Breast epithelium (tissue), 4 donors: Measurements from ENCODE around the gene DLX6. TPM values are rescaled to one million over a fixed set of nuclear protein-coding genes. Genes with fewer than 3 reads are reported as not detected.
"Not testable (repeated sequence)": the region's sequence is repeated elsewhere in the genome, so short reads cannot be mapped to it uniquely, and the experiment has no call there.

Experiments
- DNase-seq, 2 donors: peaks; one replicate each; pipeline ENCODE4 v3.0.0-alpha.2; 2019; ENCODE audit warnings: low spot score in 2 of 2
- H3K27ac ChIP-seq, 2 donors: fragments of 200-600 bp; sonication (generic) in 1 of 2; one replicate each; pipeline ENCODE4 v1.5.1; 2016 to 2019; ENCODE audit warnings: mild to moderate bottlenecking in 1 of 2
- H3K27me3 ChIP-seq, 2 donors: fragments of 200-600 bp; sonication (generic) in 1 of 2; one replicate each; pipeline versions ENCODE4 v1.5.1 to v1.6.0; 2017 to 2019; ENCODE audit warnings: control low read depth in 1 of 2, mild to moderate bottlenecking in 1 of 2
- H3K36me3 ChIP-seq: fragments of 200-600 bp; one replicate; pipeline ENCODE4 v1.5.1; 2019
- H3K4me1 ChIP-seq, 2 donors: fragments of 200-600 bp; sonication (generic); one replicate each; pipeline ENCODE4 v1.5.1; 2016 to 2019; ENCODE audit warnings: control low read depth in 1 of 2
- H3K4me3 ChIP-seq, 3 donors: fragments of 200-600 bp; sonication (generic); 1 replicate in 2 of 3; 2 replicates in 1 of 3; pipeline ENCODE4 v1.5.1; 2016 to 2019; ENCODE audit warnings: mild to moderate bottlenecking in 3 of 3, moderate library complexity in 2 of 3
- H3K9me3 ChIP-seq, 2 donors: fragments of 200-600 bp; sonication (generic) in 1 of 2; one replicate each; pipeline ENCODE4 v1.5.1; 2016 to 2019; ENCODE audit warnings: control low read depth in 1 of 2
- POLR2A ChIP-seq: fragments of 450-650 bp; IDR thresholded peaks from one replicate; pipeline ENCODE4 v1.6.1; 2016; ENCODE audit warnings: antibody characterized with exemption, mild to moderate bottlenecking, moderate library complexity
- POLR2AphosphoS5 ChIP-seq, 3 donors: sonication (generic); formaldehyde crosslinking; IDR thresholded peaks; one replicate each; pipeline ENCODE4 v1.6.1; 2017; ENCODE audit warnings: antibody characterized with exemption in 3 of 3
- intact Hi-C: fragments of 100-400 bp; cut with DNase I; formaldehyde crosslinking; loops from one replicate; pipeline ENCODE4 v1.15.1; 2023; ENCODE audit warnings: low total_unique reads
- total RNA-seq, 3 donors: library from RNA; depleted of rRNA; stranded (reverse); fragments of >200 nt; gene quantifications; one replicate each; pipeline ENCODE4 v1.1.0, GENCODE V29; 2016
- TF ChIP-seq, protein P1 (sequence below), 3 donors: fragments of 450-650 bp; IDR thresholded peaks; one replicate each; pipeline ENCODE4 v1.5.1; 2016 to 2017; ENCODE audit warnings: antibody characterized with exemption in 3 of 3, mild to moderate bottlenecking in 3 of 3, moderate library complexity in 3 of 3

DLX6 gene
- total RNA-seq, 3 donors from 2014 or later, result under 0.01 TPM; not detected in 2

DNA sequence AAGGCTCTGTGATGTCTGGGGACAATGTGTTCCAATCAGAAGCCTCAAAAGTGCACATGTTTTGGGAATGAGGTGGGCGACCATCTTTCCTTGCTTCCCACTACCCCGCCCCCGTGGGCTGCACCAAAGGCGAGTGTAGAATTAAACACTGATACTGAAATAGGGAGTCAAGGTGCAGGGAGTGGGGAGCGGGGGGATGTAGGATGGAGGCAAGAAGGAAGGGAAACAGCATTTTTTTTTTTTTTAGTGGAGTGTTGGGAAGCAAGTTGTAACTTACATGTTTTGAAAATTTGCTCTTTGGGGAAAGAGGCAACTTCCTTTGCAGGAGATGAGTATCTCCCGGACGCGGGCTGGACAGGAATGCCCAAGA lies 19.8 kb downstream of the DLX6 start:
- H3K4me1 ChIP-seq, result peaks cover 8 to 11% of the 10 kb centered on the region in 2 donors
- intact Hi-C loops, result no loop called here
- no peak overlapping the region for H3K27ac ChIP-seq
- peaks cover 0 to 78% of the 10 kb centered on the region in 2 donors for H3K27me3 ChIP-seq
- H3K36me3 ChIP-seq, result no peaks in the 10 kb centered on the region
- TF ChIP-seq POLR2AphosphoS5 (IDR thresholded peaks at IDR 0.05) (no peak), POLR2A (no peak)
- TF ChIP-seq, protein P1, sequence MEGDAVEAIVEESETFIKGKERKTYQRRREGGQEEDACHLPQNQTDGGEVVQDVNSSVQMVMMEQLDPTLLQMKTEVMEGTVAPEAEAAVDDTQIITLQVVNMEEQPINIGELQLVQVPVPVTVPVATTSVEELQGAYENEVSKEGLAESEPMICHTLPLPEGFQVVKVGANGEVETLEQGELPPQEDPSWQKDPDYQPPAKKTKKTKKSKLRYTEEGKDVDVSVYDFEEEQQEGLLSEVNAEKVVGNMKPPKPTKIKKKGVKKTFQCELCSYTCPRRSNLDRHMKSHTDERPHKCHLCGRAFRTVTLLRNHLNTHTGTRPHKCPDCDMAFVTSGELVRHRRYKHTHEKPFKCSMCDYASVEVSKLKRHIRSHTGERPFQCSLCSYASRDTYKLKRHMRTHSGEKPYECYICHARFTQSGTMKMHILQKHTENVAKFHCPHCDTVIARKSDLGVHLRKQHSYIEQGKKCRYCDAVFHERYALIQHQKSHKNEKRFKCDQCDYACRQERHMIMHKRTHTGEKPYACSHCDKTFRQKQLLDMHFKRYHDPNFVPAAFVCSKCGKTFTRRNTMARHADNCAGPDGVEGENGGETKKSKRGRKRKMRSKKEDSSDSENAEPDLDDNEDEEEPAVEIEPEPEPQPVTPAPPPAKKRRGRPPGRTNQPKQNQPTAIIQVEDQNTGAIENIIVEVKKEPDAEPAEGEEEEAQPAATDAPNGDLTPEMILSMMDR (IDR thresholded peaks at IDR 0.05), result no peak
- no peaks in the 10 kb centered on the region for H3K9me3 ChIP-seq
- no peak for DNase-seq
- H3K4me3 ChIP-seq, result peak overlapping the region in 2 of 3 donors; percentile 39 to 66

DNA sequence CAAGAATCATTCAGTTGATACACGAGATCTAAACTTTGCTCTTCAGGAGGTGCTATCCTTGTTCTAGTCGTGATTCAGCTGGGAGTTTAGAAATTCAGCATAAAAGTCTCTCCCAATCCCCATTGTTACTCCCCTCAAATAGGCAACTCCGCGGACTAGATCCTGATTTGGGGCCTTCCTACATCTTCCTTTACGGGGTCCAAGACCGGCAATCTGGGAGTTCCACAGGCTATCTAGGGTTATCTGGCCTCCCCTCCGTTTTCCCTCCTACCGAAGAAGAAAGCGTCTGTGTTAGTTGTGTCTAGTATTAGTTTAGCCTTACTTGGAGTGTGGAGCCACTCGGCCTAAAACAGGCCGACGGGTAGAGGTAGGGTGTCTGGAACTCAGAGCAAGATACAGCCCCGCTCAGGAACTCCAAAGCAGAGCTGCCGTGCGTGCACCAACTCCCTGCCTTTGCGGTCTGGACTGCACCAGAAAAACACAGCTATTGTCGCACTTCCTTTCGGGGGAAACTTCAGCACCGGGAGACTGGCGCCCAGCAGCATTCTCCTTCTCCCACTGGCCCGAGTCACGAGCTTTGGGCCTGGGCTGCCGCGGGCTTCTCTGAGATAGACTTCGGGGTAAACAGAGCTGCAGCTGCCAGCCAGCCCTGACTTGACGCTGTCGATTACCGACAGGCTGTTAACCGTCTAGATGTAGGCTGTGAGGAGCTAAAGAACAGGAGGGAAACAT lies 20.8 kb downstream of the DLX6 start:
- Histone ChIP-seq H3K4me3 (peak overlapping the region; percentile 32 to 64 (median 39)), H3K9me3 (no peaks in the 10 kb centered on the region), H3K4me1 (peaks cover 8 to 11% of the 10 kb centered on the region in 2 donors), H3K36me3 (no peaks in the 10 kb centered on the region), H3K27ac (no peak overlapping the region), H3K27me3 (peaks cover 0 to 71% of the 10 kb centered on the region in 2 donors)
- DNase-seq, result no peak
- TF ChIP-seq, protein P1 (IDR thresholded peaks at IDR 0.05), result no peak
- no peak for TF ChIP-seq POLR2A
- TF ChIP-seq POLR2AphosphoS5 (IDR thresholded peaks at IDR 0.05), result no peak
- intact Hi-C loops, result no loop called here

DNA sequence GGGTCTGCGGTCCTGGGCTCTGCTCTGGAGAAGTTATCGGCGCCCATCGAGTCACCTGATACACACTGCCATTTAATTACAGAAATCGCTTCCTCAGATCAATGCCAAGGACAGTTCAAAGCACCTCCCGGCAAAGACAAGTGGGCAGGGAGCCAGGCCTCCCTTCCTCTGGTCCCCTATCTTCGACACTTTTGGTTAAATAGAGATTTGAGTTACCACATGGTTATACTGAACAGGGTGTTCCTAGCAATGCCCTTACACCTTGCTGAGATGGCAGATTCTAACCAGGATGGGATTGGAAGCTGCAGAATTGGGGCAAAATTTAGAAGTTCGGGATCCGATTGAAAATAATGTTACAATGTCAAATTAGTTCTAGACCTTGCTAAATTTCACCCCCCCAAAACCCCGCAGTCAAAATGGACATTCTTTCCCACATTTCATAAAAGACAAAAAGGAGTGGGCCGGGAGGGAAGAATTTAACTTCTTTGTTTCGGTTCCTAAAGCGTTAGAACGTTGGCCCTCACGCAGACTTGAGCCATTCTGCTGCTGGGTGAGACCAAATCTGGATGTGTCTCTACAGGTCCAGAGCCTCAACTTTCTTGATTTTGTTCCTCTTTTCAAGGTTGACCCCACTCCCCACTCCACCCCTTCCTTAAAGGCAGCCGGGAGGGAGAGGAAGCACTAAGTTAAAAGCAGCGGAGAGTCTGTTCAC lies 21.5 kb downstream of the DLX6 start:
- intact Hi-C loops, result no loop called here
- no peaks in the 10 kb centered on the region for H3K9me3 ChIP-seq
- TF ChIP-seq POLR2A, result no peak
- TF ChIP-seq, protein P1 (IDR thresholded peaks at IDR 0.05), result no peak
- no peak for TF ChIP-seq POLR2AphosphoS5 (IDR thresholded peaks at IDR 0.05)
- DNase-seq, result no peak
- H3K27me3 ChIP-seq, result peaks cover 0 to 67% of the 10 kb centered on the region in 2 donors
- no peak overlapping the region for H3K27ac ChIP-seq
- H3K36me3 ChIP-seq, result no peaks in the 10 kb centered on the region
- peak overlapping the region; percentile 32 to 64 (median 39) for H3K4me3 ChIP-seq
- peaks cover 8 to 11% of the 10 kb centered on the region in 2 donors for H3K4me1 ChIP-seq

DNA sequence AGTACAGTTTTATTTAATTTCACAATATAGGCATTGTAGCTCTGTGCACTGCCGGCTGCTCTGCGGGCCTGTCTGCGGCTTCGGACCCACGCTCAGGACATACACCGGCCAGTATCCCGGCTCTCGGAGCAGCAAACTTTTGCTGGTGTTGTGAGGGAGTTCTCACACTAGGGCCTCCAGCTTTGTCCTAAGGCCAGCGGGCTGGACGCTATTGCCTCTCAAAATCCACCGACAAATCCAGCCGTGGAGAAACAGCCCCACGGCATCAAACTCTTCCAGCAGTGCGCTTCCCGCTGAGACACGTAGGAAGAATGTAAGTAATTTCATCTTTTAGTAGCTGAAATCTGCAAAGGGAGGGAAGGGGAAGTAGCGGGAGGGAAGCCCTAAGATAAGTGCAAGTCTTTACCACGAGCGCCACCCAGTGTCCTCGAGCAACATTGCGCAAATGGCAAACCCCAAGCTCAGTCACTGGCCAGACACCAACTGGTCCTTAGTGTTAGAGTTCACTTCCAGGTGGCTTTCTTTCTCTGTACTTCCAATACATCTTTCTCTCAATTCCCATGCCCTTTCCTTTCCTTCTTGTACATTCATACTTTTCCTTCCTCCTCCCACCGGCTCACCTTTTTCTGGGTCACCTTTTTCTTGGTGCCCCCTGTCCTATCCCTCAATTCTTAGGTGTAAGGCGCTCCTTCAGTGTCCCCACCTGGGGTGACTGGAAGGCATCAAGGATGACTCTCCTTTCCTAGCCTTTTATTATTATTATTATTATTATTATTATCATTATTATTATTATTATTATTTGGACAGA lies 22.3 kb downstream of the DLX6 start:
- Histone ChIP-seq H3K27ac (no peak overlapping the region), H3K4me1 (peaks cover 8 to 11% of the 10 kb centered on the region in 2 donors), H3K27me3 (peaks cover 0 to 67% of the 10 kb centered on the region in 2 donors), H3K4me3 (peak overlapping the region; percentile 32 to 64 (median 39)), H3K9me3 (no peaks in the 10 kb centered on the region), H3K36me3 (no peaks in the 10 kb centered on the region)
- intact Hi-C loops, result no loop called here
- TF ChIP-seq, protein P1 (IDR thresholded peaks at IDR 0.05), result peak; percentile 77 to 89 (median 84)
- no peak for TF ChIP-seq POLR2A
- peak; percentile 63 to 72 for DNase-seq

DNA sequence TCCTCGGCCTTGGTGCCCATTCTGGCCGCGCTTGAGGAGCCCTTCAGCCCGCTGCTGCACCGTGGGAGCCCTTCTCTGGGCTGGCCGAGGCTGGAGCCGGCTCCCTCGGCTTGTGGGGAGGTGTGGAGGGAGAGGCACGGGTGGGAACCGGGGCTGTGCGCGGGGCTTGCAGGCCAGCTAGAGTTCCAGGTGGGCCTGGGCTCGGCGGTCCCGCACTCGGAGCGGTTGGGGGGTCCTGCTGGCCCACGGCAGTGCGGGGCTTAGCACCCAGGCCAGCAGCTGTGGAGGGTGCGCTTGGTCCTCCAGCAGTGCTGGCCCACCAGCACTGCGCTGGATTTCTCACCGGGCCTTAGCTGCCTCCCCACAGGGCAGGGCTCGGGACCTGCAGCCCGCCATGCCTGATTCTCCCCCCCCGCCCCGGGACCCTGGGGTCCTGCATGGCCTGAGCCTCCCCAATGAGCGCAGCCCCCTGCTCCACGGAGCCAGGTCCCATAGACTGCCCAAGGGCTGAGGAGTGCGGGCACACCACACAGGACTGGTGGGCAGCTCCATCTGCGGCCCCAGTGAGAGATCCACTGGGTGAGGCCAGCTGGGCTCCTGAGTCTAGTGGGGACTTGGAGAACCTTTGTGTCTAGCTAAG lies 29.0 kb downstream of the DLX6 start:
- DNase-seq, H3K4me1 ChIP-seq, H3K36me3 ChIP-seq, H3K4me3 ChIP-seq, H3K27ac ChIP-seq, H3K9me3 ChIP-seq, intact Hi-C loops: not testable (repeated sequence)
- H3K27me3 ChIP-seq, result peaks cover 0 to 29% of the 10 kb centered on the region in 2 donors
